ENCODE measurements around the gene CIAPIN1. TPM values are rescaled to one million over a fixed set of nuclear protein-coding genes. Genes with fewer than 3 reads are reported as not detected.

CIAPIN1 gene
- total and polyA plus RNA-seq, 2 of the 8 experiments (the other 6 are each of a cell fraction or from before 2014, with no cell fraction given) = 76.8 to 83.6 TPM

DNA sequence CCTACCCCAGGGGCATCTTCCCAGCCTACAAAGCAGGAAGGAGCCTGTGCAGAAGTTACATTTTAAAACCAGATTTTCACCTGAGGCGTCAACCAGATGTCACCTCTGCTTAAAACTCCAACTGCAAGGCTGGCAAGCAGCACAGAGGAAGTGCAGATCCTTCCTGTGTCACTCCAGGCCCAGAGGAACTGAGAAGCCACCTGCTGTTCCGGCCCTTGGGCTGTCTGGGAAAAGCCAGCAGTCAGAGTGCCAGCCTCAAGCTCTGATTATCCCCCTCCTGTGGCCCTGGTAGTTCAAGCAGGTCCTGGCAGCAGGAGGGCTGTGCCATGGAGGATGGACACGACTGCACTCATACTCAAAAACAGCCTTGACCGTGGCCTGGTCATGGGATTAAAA, 25.5 kb upstream of the CIAPIN1 start:
- Histone ChIP-seq H2AFZ (ENCODE audit: low read length) (no peak overlapping the region), H4K91ac (replicated peaks; ENCODE audit: insufficient read length, low read length) (no peak overlapping the region), H3K9me3 (ENCODE audit: insufficient read depth in 2 of 2, low read depth in 1 of 2, low read length in 1 of 2) (no peaks in the 10 kb centered on the region), H3K9ac (replicated peaks in 1 of 4; ENCODE audit: extremely low read depth in 1 of 4, low read depth in 3 of 4, low read length in 3 of 4) (no peak overlapping the region; a peak in 1 of 7 replicates), H4K8ac (ENCODE audit: extremely low read depth, insufficient read depth, low read length) (peak overlapping the region; percentile 3; the same call in 1 of the 2 replicates), H3K23ac (ENCODE audit: insufficient read length) (no peak overlapping the region), H2BK120ac (replicated peaks; ENCODE audit: low read depth, low read length) (no peak overlapping the region), H2BK12ac (ENCODE audit: low read depth, low read length) (0 out of 2 replicates have a peak overlapping the region, but pooled peaks have one; percentile 56), H3K79me2 (ENCODE audit: control insufficient read depth in 1 of 2, insufficient read depth in 2 of 2, low read length in 2 of 2) (no peaks in the 10 kb centered on the region), H3K4me3 (ENCODE audit: extremely low read depth in 1 of 4, insufficient read depth in 2 of 4, low read depth in 3 of 4, low read length in 4 of 4) (no peak overlapping the region; a peak in 2 of 8 replicates), H3K14ac (ENCODE audit: insufficient read length) (no peak overlapping the region), H3K4me1 (replicated peaks in 1 of 4; ENCODE audit: control insufficient read depth in 3 of 4, insufficient read depth in 4 of 4, low read length in 3 of 4) (peaks cover 10 to 48% (median 39%) of the 10 kb centered on the region in 4 experiments), H3K36me3 (ENCODE audit: control insufficient read depth in 2 of 4, insufficient read depth in 4 of 4, low read length in 3 of 4) (peaks cover 16 to 49% (median 33%) of the 10 kb centered on the region in 4 experiments), H3K79me1 (ENCODE audit: low read depth, low read length) (0 out of 2 replicates have a peak, but pooled peaks cover 2% of the 10 kb centered on the region), H3K4ac (replicated peaks; ENCODE audit: insufficient read length, low read depth, low read length) (no peak overlapping the region), H2AK5ac (ENCODE audit: low read depth, low read length) (no peak overlapping the region), H2BK5ac (ENCODE audit: low read depth, low read length) (peak overlapping the region; percentile 94), H3K56ac (replicated peaks; ENCODE audit: insufficient read length, low read depth, low read length) (peak overlapping the region; percentile 70), H3K27me3 (replicated peaks in 1 of 4; ENCODE audit: control insufficient read depth in 3 of 4, extremely low read depth in 1 of 4, insufficient read depth in 3 of 4, low read length in 3 of 4) (no peaks in the 10 kb centered on the region), H4K20me1 (replicated peaks in 1 of 2; ENCODE audit: control insufficient read depth in 1 of 2, insufficient read depth in 2 of 2, low read length in 2 of 2) (peaks cover 2 to 3% of the 10 kb centered on the region in 2 experiments), H3K4me2 (ENCODE audit: insufficient read depth in 1 of 2, low read depth in 2 of 2, low read length in 2 of 2) (peak overlapping the region; percentile 15 to 53; a peak in 3 of 4 replicates), H2BK15ac (ENCODE audit: low read length) (no peak overlapping the region), H3K27ac (ENCODE audit: low read depth, low read length) (peak overlapping the region; percentile 38; the same call in 1 of the 2 replicates), H3K23me2 (ENCODE audit: low read depth, low read length) (no peaks in the 10 kb centered on the region; the same call in 1 of the 2 replicates), H2BK20ac (ENCODE audit: low read length) (no peak overlapping the region), H3K18ac (ENCODE audit: extremely low read depth, low read length) (no peak overlapping the region; the same call in none of the 2 replicates), H4K5ac (ENCODE audit: insufficient read length, low read depth, low read length) (peak overlapping the region; percentile 39)
- FAIRE-seq = no peak
- POLR2A ChIA-PET (ENCODE audit: partially characterized antibody) = interaction anchor here (1.2 to 10.3 kb wide), 11 partner anchors 9 to 64 kb away, joined by 3 to 67 read pairs (median 6); partner anchors contain the start of genes CCDC102A, CIAPIN1, COQ9 and DOK4
- WGBS, 2 experiments (ENCODE audit: extremely low coverage in 1 of 2, insufficient coverage in 1 of 2, insufficient read length in 1 of 2, insufficient replicate concordance in 2 of 2, low coverage in 1 of 2, low lambda C conversion rate in 2 of 2, missing lambda C conversion rate in 1 of 2) = 80% methylated on average over 4 of the region's 4 CpGs; no CpG with 5 or more reads in 1 of the 2 experiments
- CTCF ChIA-PET (ENCODE audit: partially characterized antibody) = interaction anchor here (0.6 to 15.0 kb wide), 5 partner anchors 11 to 55 kb away, joined by 3 to 210 read pairs (median 10); partner anchors contain the start of gene POLR2C
- TF ChIP-seq, protein P1, sequence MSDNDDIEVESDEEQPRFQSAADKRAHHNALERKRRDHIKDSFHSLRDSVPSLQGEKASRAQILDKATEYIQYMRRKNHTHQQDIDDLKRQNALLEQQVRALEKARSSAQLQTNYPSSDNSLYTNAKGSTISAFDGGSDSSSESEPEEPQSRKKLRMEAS (IDR thresholded peaks at IDR 0.05) = no peak
- TF ChIP-seq KDM5A (IDR thresholded peaks at IDR 0.05; ENCODE audit: low read length) (no peak), HDAC6 (IDR thresholded peaks at IDR 0.05; ENCODE audit: low read depth, low read length) (no peak), POU5F1 (IDR thresholded peaks at IDR 0.05; ENCODE audit: low read depth, low read length) (no peak), TAF1 (IDR thresholded peaks at IDR 0.05; ENCODE audit: low read depth, low read length) (no peak), ASH2L (IDR thresholded peaks at IDR 0.05; ENCODE audit: low read length) (no peak)
- TF ChIP-seq, protein P2, sequence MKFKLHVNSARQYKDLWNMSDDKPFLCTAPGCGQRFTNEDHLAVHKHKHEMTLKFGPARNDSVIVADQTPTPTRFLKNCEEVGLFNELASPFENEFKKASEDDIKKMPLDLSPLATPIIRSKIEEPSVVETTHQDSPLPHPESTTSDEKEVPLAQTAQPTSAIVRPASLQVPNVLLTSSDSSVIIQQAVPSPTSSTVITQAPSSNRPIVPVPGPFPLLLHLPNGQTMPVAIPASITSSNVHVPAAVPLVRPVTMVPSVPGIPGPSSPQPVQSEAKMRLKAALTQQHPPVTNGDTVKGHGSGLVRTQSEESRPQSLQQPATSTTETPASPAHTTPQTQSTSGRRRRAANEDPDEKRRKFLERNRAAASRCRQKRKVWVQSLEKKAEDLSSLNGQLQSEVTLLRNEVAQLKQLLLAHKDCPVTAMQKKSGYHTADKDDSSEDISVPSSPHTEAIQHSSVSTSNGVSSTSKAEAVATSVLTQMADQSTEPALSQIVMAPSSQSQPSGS (IDR thresholded peaks at IDR 0.05; ENCODE audit: low read length) = no peak
- TF ChIP-seq, protein P3, sequence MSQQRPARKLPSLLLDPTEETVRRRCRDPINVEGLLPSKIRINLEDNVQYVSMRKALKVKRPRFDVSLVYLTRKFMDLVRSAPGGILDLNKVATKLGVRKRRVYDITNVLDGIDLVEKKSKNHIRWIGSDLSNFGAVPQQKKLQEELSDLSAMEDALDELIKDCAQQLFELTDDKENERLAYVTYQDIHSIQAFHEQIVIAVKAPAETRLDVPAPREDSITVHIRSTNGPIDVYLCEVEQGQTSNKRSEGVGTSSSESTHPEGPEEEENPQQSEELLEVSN (IDR thresholded peaks at IDR 0.05) = no peak
- peak in 1 of 2 experiments; percentile 58 for DNase-seq (ENCODE audit: low read depth in 1 of 2, low spot score in 2 of 2)

All from H1 (cell line).